GM23338 (cell line): ENCODE measurements around the gene GATA5. TPM values are rescaled to one million over a fixed set of nuclear protein-coding genes. Genes with fewer than 3 reads are reported as not detected.

Experiments used
- ATAC-seq: fragments of 200-7000 bp; cut with Tn5 transposase; 3 replicates; pipeline ENCODE4 v1.9.1; 2020
- DNase-seq: peaks from one replicate; pipeline ENCODE4 v3.0.0-alpha.2; 2015; ENCODE audit warnings: low spot score
- H2AFZ ChIP-seq: fragments of 200-600 bp; sonication (generic); 2 replicates; pipeline ENCODE4 v1.8.0; 2016; ENCODE audit warnings: antibody characterized with exemption, mild to moderate bottlenecking, moderate library complexity
- H3F3A ChIP-seq: fragments of 200-600 bp; sonication (generic); replicated peaks from 2 replicates; pipeline ENCODE4 v1.8.0; 2017; ENCODE audit warnings: antibody characterized with exemption, mixed run types, low read depth
- H3K27ac ChIP-seq: fragments of 200-600 bp; sonication (generic); 2 replicates; pipeline ENCODE4 v1.6.1; 2016; ENCODE audit warnings: low read depth
- H3K27me3 ChIP-seq: fragments of 200-600 bp; sonication (generic); 2 replicates; pipeline ENCODE4 v1.8.0; 2016; ENCODE audit warnings: mild to moderate bottlenecking, mixed run types, moderate library complexity; ENCODE audit not compliant: insufficient read depth
- H3K36me3 ChIP-seq: fragments of 200-600 bp; sonication (generic); 2 replicates; pipeline ENCODE4 v1.8.0; 2016; ENCODE audit warnings: mild to moderate bottlenecking; ENCODE audit not compliant: insufficient read depth
- H3K4me1 ChIP-seq: fragments of 200-600 bp; sonication (generic); 2 replicates; pipeline ENCODE4 v1.8.0; 2016; ENCODE audit warnings: mild to moderate bottlenecking, moderate library complexity; ENCODE audit not compliant: insufficient read depth
- H3K4me2 ChIP-seq: fragments of 200-600 bp; sonication (generic); 2 replicates; pipeline ENCODE4 v1.7.1; 2017; ENCODE audit warnings: mixed run types
- H3K4me3 ChIP-seq: fragments of 200-600 bp; sonication (generic); 2 replicates; pipeline ENCODE4 v1.6.1; 2016; ENCODE audit warnings: mixed run types
- H3K79me2 ChIP-seq: fragments of 200-600 bp; sonication (generic); replicated peaks from 2 replicates; pipeline ENCODE4 v1.8.0; 2017; ENCODE audit warnings: mild to moderate bottlenecking; ENCODE audit not compliant: insufficient read depth
- H3K9me2 ChIP-seq: fragments of 200-600 bp; sonication (generic); 2 replicates; pipeline ENCODE4 v1.8.0; 2017; ENCODE audit not compliant: insufficient read depth
- H4K20me1 ChIP-seq: fragments of 200-600 bp; sonication (generic); replicated peaks from 2 replicates; pipeline ENCODE4 v1.8.0; 2017; ENCODE audit warnings: mild to moderate bottlenecking; ENCODE audit not compliant: insufficient read depth
- H3K27ac Mint-ChIP-seq: 2 replicates; pipeline ENCODE4 v1.8.0; 2020; ENCODE audit warnings: inconsistent platforms, mild to moderate bottlenecking, moderate library complexity, mixed read lengths
- H3K27me3 Mint-ChIP-seq: 3 replicates; pipeline ENCODE4 v1.8.0; 2022; ENCODE audit warnings: low read depth, mild to moderate bottlenecking, moderate library complexity, mixed read lengths, inconsistent platforms; ENCODE audit not compliant: insufficient read depth, poor library complexity
- H3K36me3 Mint-ChIP-seq: 3 replicates; pipeline ENCODE4 v1.8.0; 2021; ENCODE audit warnings: low read depth, mild to moderate bottlenecking, inconsistent platforms, moderate library complexity, mixed read lengths
- H3K4me1 Mint-ChIP-seq: 3 replicates; pipeline ENCODE4 v1.8.0; 2020; ENCODE audit warnings: mild to moderate bottlenecking, inconsistent platforms, mixed read lengths
- H3K4me3 Mint-ChIP-seq: 3 replicates; pipeline ENCODE4 v1.8.0; 2021; ENCODE audit warnings: moderate library complexity, mild to moderate bottlenecking, inconsistent platforms, mixed read lengths
- H3K9me3 Mint-ChIP-seq: 3 replicates; pipeline ENCODE4 v1.8.0; 2020; ENCODE audit warnings: moderate library complexity, mild to moderate bottlenecking, inconsistent platforms, mixed read lengths
- CREB1 ChIP-seq: fragments of 250-450 bp; sonication (Bioruptor Pico); IDR thresholded peaks from 2 replicates; pipeline ENCODE4 v1.5.0; 2020; ENCODE audit warnings: low read depth, mild to moderate bottlenecking, moderate library complexity
- CTCF ChIP-seq, 2 experiments: fragments of 200-600 bp in 1 of 2; sonication (generic) in 1 of 2; conservative IDR thresholded peaks; 2 replicates each; pipeline versions ENCODE4 v1.5.1 to v1.6.1; 2016 to 2017; ENCODE audit warnings: antibody characterized with exemption in 2 of 2, low read depth in 2 of 2, mild to moderate bottlenecking in 2 of 2, moderate library complexity in 1 of 2
- ETS1 ChIP-seq: IDR thresholded peaks from 2 replicates; pipeline ENCODE4 v1.6.1; 2016; ENCODE audit warnings: antibody characterized with exemption
- EZH2phosphoT487 ChIP-seq: fragments of 200-600 bp; sonication (generic); IDR thresholded peaks from one replicate; pipeline ENCODE4 v1.8.1; 2018; ENCODE audit warnings: antibody characterized with exemption; ENCODE audit not compliant: unreplicated experiment
- JUNB ChIP-seq: IDR thresholded peaks from one replicate; pipeline ENCODE4 v1.6.1; 2016; ENCODE audit warnings: antibody characterized with exemption; ENCODE audit not compliant: unreplicated experiment
- NANOG ChIP-seq: IDR thresholded peaks from 2 replicates; pipeline ENCODE4 v1.6.1; 2016; ENCODE audit warnings: antibody characterized with exemption, borderline replicate concordance
- POLR2AphosphoS5 ChIP-seq: IDR thresholded peaks from 2 replicates; pipeline ENCODE4 v1.6.1; 2016; ENCODE audit warnings: antibody characterized with exemption, low read depth
- REST ChIP-seq: IDR thresholded peaks from one replicate; pipeline ENCODE4 v1.6.1; 2018; ENCODE audit warnings: antibody characterized with exemption; ENCODE audit not compliant: unreplicated experiment
- STAT1 ChIP-seq: IDR thresholded peaks from one replicate; pipeline ENCODE4 v1.6.1; 2016; ENCODE audit warnings: antibody characterized with exemption; ENCODE audit not compliant: unreplicated experiment
- ZNF114 ChIP-seq: fragments of 250-450 bp; sonication (Bioruptor Pico); IDR thresholded peaks from 2 replicates; pipeline ENCODE4 v1.5.0; 2020; ENCODE audit warnings: mild to moderate bottlenecking, moderate library complexity
- ZNF331 ChIP-seq: fragments of 250-450 bp; sonication (Bioruptor Pico); IDR thresholded peaks from 2 replicates; pipeline ENCODE4 v1.5.0; 2020; ENCODE audit warnings: low read depth, mild to moderate bottlenecking, moderate library complexity
- ZNF462 ChIP-seq: fragments of 250-450 bp; sonication (Bioruptor Pico); IDR thresholded peaks from 2 replicates; pipeline ENCODE4 v1.5.0; 2020; ENCODE audit warnings: mild to moderate bottlenecking, moderate library complexity
- polyA plus RNA-seq: library from polyadenylated mRNA; unstranded; fragments of >200 nt; fragmentation: Nextera tagmentation; extraction: Ambion mirVana; gene quantifications from 2 replicates; pipeline ENCODE4 v1.2.1, GENCODE V29; 2016
- total RNA-seq: library from RNA; depleted of rRNA; stranded (reverse); fragments of >200 nt; shearing (Covaris generic); gene quantifications from 2 replicates; pipeline ENCODE4 v1.2.3, GENCODE V29; 2014

Gene GATA5
- total and polyA plus RNA-seq, 2 experiments from 2014 or later = 0.60 to 0.73 TPM

GRCh38 chr20:62487561-62488354 is 12.0 kb upstream of the GATA5 start:
- Mint-ChIP-seq H3K27ac (no peak overlapping the region), H3K36me3 (no peaks in the 10 kb centered on the region), H3K27me3 (peaks cover 30% of the 10 kb centered on the region), H3K9me3 (peaks cover 2% of the 10 kb centered on the region; the same call in 1 of the 3 replicates), H3K4me3 (no peak overlapping the region), H3K4me1 (peaks cover 16% of the 10 kb centered on the region)
- Histone ChIP-seq H3K9me2 (no peaks in the 10 kb centered on the region), H3K4me2 (no peak overlapping the region), H3F3A (0 out of 2 replicates have a peak, but pooled peaks cover 6% of the 10 kb centered on the region), H3K4me3 (no peak overlapping the region), H4K20me1 (no peaks in the 10 kb centered on the region), H3K4me1 (no peaks in the 10 kb centered on the region; the same call in 1 of the 2 replicates), H3K79me2 (no peaks in the 10 kb centered on the region), H3K27ac (no peak overlapping the region), H3K36me3 (no peaks in the 10 kb centered on the region), H2AFZ (no peak overlapping the region; the same call in 1 of the 2 replicates), H3K27me3 (no peaks in the 10 kb centered on the region)
- no peak for TF ChIP-seq POLR2AphosphoS5
- no peak for TF ChIP-seq ETS1
- no peak for TF ChIP-seq REST
- TF ChIP-seq ZNF114 (CRISPR knock-in tag) = no peak
- no peak for TF ChIP-seq JUNB
- no peak for TF ChIP-seq NANOG
- no peak for TF ChIP-seq ZNF331 (CRISPR knock-in tag)
- no peak for TF ChIP-seq CTCF (conservative IDR thresholded peaks at IDR 0.05; ENCODE audit: low read depth in 2 of 2)
- no peak for TF ChIP-seq ZNF462 (CRISPR knock-in tag)
- no peak for TF ChIP-seq EZH2phosphoT487
- TF ChIP-seq STAT1 = no peak
- no peak for TF ChIP-seq CREB1 (CRISPR knock-in tag)
- DNase-seq = no peak
- peak; percentile 11; the same call in 2 of the 3 replicates for ATAC-seq
